HCT116 (cell line): Measurements from ENCODE around the gene FRMD4B.

Experiments
- CTCF ChIP-seq, 3 experiments: fragments of 200-600 bp in 1 of 3; sonication (generic) in 1 of 3; IDR thresholded peaks in 2 of 3; conservative IDR thresholded peaks in 1 of 3; 2 replicates each; pipeline ENCODE4 v1.5.1; 2012 to 2017; ENCODE audit warnings: low read depth in 2 of 3, low read length in 2 of 3, antibody characterized with exemption in 1 of 3, borderline replicate concordance in 1 of 3, control low read depth in 1 of 3, mild to moderate bottlenecking in 1 of 3, mixed read lengths in 1 of 3, mixed run types in 1 of 3, moderate library complexity in 1 of 3; ENCODE audit not compliant: insufficient read depth in 1 of 3
- EZH2 ChIP-seq: fragments of 200-600 bp; sonication (generic); IDR thresholded peaks from 2 replicates; pipeline ENCODE4 v1.6.1; 2017; ENCODE audit warnings: antibody characterized with exemption, mixed run types
- POLR2A ChIP-seq: IDR thresholded peaks from 2 replicates; pipeline ENCODE4 v1.7.0; 2011; ENCODE audit warnings: borderline replicate concordance; ENCODE audit not compliant: insufficient read depth, insufficient read length; ENCODE audit errors: extremely low read depth
- RAD21 ChIP-seq: IDR thresholded peaks from 2 replicates; pipeline ENCODE4 v1.6.1; 2012; ENCODE audit warnings: low read depth, mild to moderate bottlenecking
- SIN3A ChIP-seq: IDR thresholded peaks from 2 replicates; pipeline ENCODE4 v1.6.1; 2012; ENCODE audit warnings: low read depth

- TF ChIP-seq RAD21 (no peak), EZH2 (no peak), POLR2A (no peak), CTCF (IDR thresholded peaks at IDR 0.05 in 2 of 3, conservative IDR thresholded peaks at IDR 0.05 in 1 of 3; ENCODE audit: borderline replicate concordance in 1 of 3, insufficient read depth in 1 of 3, low read depth in 2 of 3, low read length in 2 of 3) (no peak), SIN3A (no peak)
Measured at GRCh38 chr3:69359916-69360315, 26.0 kb downstream of the FRMD4B start.
